ENCODE results near the gene PITPNC1.

PITPNC1 gene

GRCh38 chr17:67375716-67376115, 1.4 kb upstream of the PITPNC1 start:
- no peak overlapping the region for H3K4me3 ChIP-seq (ENCODE audit: low read depth, low read length)
- no peak for DNase-seq (ENCODE audit: low read depth, low spot score)
- no peak for TF ChIP-seq CTCF (IDR thresholded peaks at IDR 0.05; ENCODE audit: insufficient read depth, low read length, missing control alignments)
- CTCF ChIA-PET, result interaction anchor here (0.7 to 9.3 kb wide), 39 partner anchors 13 to 364 kb away, joined by 3 to 164 read pairs (median 5); partner anchors contain the start of genes NOL11 and PSMD12
- POLR2A ChIA-PET, result interaction anchor here (1.5 kb wide), 1 partner anchor 9 kb away, joined by 3 read pairs; no protein-coding TSS in a partner anchor

- peak; percentile 37 for DNase-seq (ENCODE audit: low read depth, low spot score)
- no peak for TF ChIP-seq CTCF (IDR thresholded peaks at IDR 0.05; ENCODE audit: insufficient read depth, low read length, missing control alignments)
- POLR2A ChIA-PET, result interaction anchor here (1.5 kb wide), 1 partner anchor 9 kb away, joined by 3 read pairs; no protein-coding TSS in a partner anchor
- CTCF ChIA-PET, result interaction anchor here (0.8 to 9.3 kb wide), 21 partner anchors 12 to 340 kb away, joined by 3 to 164 read pairs (median 11); partner anchors contain the start of genes NOL11 and PSMD12
- peak overlapping the region; percentile 75 for H3K4me3 ChIP-seq (ENCODE audit: low read depth, low read length)
Measured at GRCh38 chr17:67376415-67376736, 705 bp upstream of the PITPNC1 start.

- ChIA-PET CTCF (interaction anchor here (0.7 to 9.3 kb wide), 42 partner anchors 9 to 340 kb away, joined by 3 to 164 read pairs (median 6); partner anchors contain the start of genes NOL11 and PSMD12), POLR2A (interaction anchor here (0.6 to 1.0 kb wide), 2 partner anchors 20 to 192 kb away, joined by 3 to 4 read pairs; no protein-coding TSS in a partner anchor)
- DNase-seq (ENCODE audit: low read depth, low spot score), result no peak
- TF ChIP-seq CTCF (IDR thresholded peaks at IDR 0.05; ENCODE audit: insufficient read depth, low read length, missing control alignments), result peak; percentile 38
- peak overlapping the region; percentile 75 for H3K4me3 ChIP-seq (ENCODE audit: low read depth, low read length)
Measured at GRCh38 chr17:67377488-67378453, 690 bp downstream of the PITPNC1 start.

GRCh38 chr17:67378454-67379250, 1.6 kb downstream of the PITPNC1 start:
- H3K4me3 ChIP-seq (ENCODE audit: low read depth, low read length), result peak overlapping the region; percentile 75

GRCh38 chr17:67379251-67379630, 2.2 kb downstream of the PITPNC1 start:
- no peak for DNase-seq (ENCODE audit: low read depth, low spot score)
- peak overlapping the region; percentile 75 for H3K4me3 ChIP-seq (ENCODE audit: low read depth, low read length)
- ChIA-PET POLR2A (no interaction called here), CTCF (interaction anchor here (0.6 to 9.3 kb wide), 49 partner anchors 9 to 321 kb away, joined by 3 to 164 read pairs (median 5); partner anchors contain the start of gene PSMD12)
- TF ChIP-seq CTCF (IDR thresholded peaks at IDR 0.05; ENCODE audit: insufficient read depth, low read length, missing control alignments), result no peak

More at GRCh38 chr17:67378454-67379250, 1.6 kb downstream of the PITPNC1 start:
- no peak for DNase-seq (ENCODE audit: low read depth, low spot score)
- CTCF ChIA-PET, result interaction anchor here (0.6 to 9.3 kb wide), 59 partner anchors 10 to 339 kb away, joined by 3 to 164 read pairs (median 5); partner anchors contain the start of genes NOL11 and PSMD12
- POLR2A ChIA-PET, result interaction anchor here (1.0 kb wide), 1 partner anchor 191 kb away, joined by 4 read pairs; no protein-coding TSS in a partner anchor
- TF ChIP-seq CTCF (IDR thresholded peaks at IDR 0.05; ENCODE audit: insufficient read depth, low read length, missing control alignments), result peak; percentile 50
